ENCODE data around the gene NR2C2AP. TPM values are rescaled to one million over a fixed set of nuclear protein-coding genes. Genes with fewer than 3 reads are reported as not detected.

The NR2C2AP gene
- total RNA-seq, 1 donor from 2014 or later = 37.1 TPM

- ChIA-PET POLR2A (interaction anchor here (1.3 kb wide), 1 partner anchor 15 kb away, joined by 3 read pairs; the partner anchor contains the start of genes BORCS8 and RFXANK), CTCF (no interaction called here)
- TF ChIP-seq CTCF (IDR thresholded peaks at IDR 0.05) = no peak
- Mint-ChIP-seq H3K27me3 (peaks cover 13% of the 10 kb centered on the region), H3K9me3 (peaks cover 6% of the 10 kb centered on the region), H3K36me3 (ENCODE audit: low read depth) (peaks cover 11% of the 10 kb centered on the region), H3K4me1 (peaks cover 32% of the 10 kb centered on the region), H3K27ac (no peak overlapping the region), H3K4me3 (no peak overlapping the region)
- no peak for DNase-seq
- intact Hi-C loops (cut with micrococcal nuclease) = no loop called here
- no peak for ATAC-seq (ENCODE audit: low read depth)
These were observed 3.7 kb upstream of the NR2C2AP start for GRCh38 chr19:19206938-19207337.

GRCh38 chr19:19205416-19206410 is 2.5 kb upstream of the NR2C2AP start:
- intact Hi-C loops (cut with micrococcal nuclease) = no loop called here
- ChIA-PET POLR2A (interaction anchor here (1.3 kb wide), 1 partner anchor 14 kb away, joined by 3 read pairs; the partner anchor contains the start of genes BORCS8 and RFXANK), CTCF (no interaction called here)
- Mint-ChIP-seq H3K4me3 (no peak overlapping the region), H3K36me3 (ENCODE audit: low read depth) (peaks cover 16% of the 10 kb centered on the region), H3K4me1 (peaks cover 37% of the 10 kb centered on the region), H3K27ac (peak overlapping the region; percentile 18), H3K9me3 (peaks cover 6% of the 10 kb centered on the region), H3K27me3 (peaks cover 5% of the 10 kb centered on the region)
- no peak for TF ChIP-seq CTCF (IDR thresholded peaks at IDR 0.05)
- DNase-seq = no peak
- no peak for ATAC-seq (ENCODE audit: low read depth)

GRCh38 chr19:19204181-19204580 is 967 bp upstream of the NR2C2AP start:
- H3K9me3 Mint-ChIP-seq = peaks cover 6% of the 10 kb centered on the region
- ChIA-PET POLR2A (interaction anchor here (0.6 to 3.6 kb wide), 3 partner anchors 11 to 160 kb away, joined by 4 to 69 read pairs (median 9); partner anchors contain the start of genes BORCS8 and RFXANK), CTCF (interaction anchor here (1.4 kb wide), 1 partner anchor 30 kb away, joined by 4 read pairs; no protein-coding TSS in a partner anchor)
- peak overlapping the region; percentile 94 for H3K4me3 Mint-ChIP-seq
- DNase-seq = no peak
- H3K36me3 Mint-ChIP-seq (ENCODE audit: low read depth) = peaks cover 24% of the 10 kb centered on the region
- ATAC-seq (ENCODE audit: low read depth) = no peak
- peaks cover 5% of the 10 kb centered on the region for H3K27me3 Mint-ChIP-seq
- no peak for TF ChIP-seq CTCF (IDR thresholded peaks at IDR 0.05)
- intact Hi-C loops (cut with micrococcal nuclease) = no loop called here
- H3K4me1 Mint-ChIP-seq = peaks cover 37% of the 10 kb centered on the region
- H3K27ac Mint-ChIP-seq = no peak overlapping the region

GRCh38 chr19:19202707-19203011 is 555 bp downstream of the NR2C2AP start:
- H3K9me3 Mint-ChIP-seq = peaks cover 4% of the 10 kb centered on the region
- H3K4me3 Mint-ChIP-seq = peak overlapping the region; percentile 94
- intact Hi-C loops (cut with micrococcal nuclease) = loop anchor here (1.0 kb wide), 3 partner anchors 10 to 118 kb away; partner anchors contain the start of genes BORCS8, MAU2, RFXANK and SUGP1
- H3K4me1 Mint-ChIP-seq = peaks cover 34% of the 10 kb centered on the region
- no peak for TF ChIP-seq CTCF (IDR thresholded peaks at IDR 0.05)
- peaks cover 36% of the 10 kb centered on the region for H3K36me3 Mint-ChIP-seq (ENCODE audit: low read depth)
- POLR2A ChIA-PET = interaction anchor here (0.7 to 3.6 kb wide), 8 partner anchors 10 to 313 kb away, joined by 3 to 69 read pairs (median 4); partner anchors contain the start of genes BORCS8, MEF2B, NDUFA13 and RFXANK
- peaks cover 2% of the 10 kb centered on the region for H3K27me3 Mint-ChIP-seq
- no peak for DNase-seq
- ATAC-seq (ENCODE audit: low read depth) = no peak
- CTCF ChIA-PET = interaction anchor here (1.4 kb wide), 1 partner anchor 29 kb away, joined by 4 read pairs; no protein-coding TSS in a partner anchor
- peak overlapping the region; percentile 86 for H3K27ac Mint-ChIP-seq
